ENCODE results near the gene C19orf38. TPM values are rescaled to one million over a fixed set of nuclear protein-coding genes. Genes with fewer than 3 reads are reported as not detected.

Gene C19orf38
- total and polyA plus RNA-seq, 9 of the 15 experiments (the other 6 are each of a cell fraction or from before 2014, with no cell fraction given): 0.14 to 0.18 TPM; not detected in 7

- TF ChIP-seq RBM15 (IDR thresholded peaks at IDR 0.05; ENCODE audit: insufficient read depth, low read length) (no peak), ZNF274 (IDR thresholded peaks at IDR 0.05; ENCODE audit: borderline replicate concordance, low read depth, low read length) (no peak), THRAP3 (IDR thresholded peaks at IDR 0.05; ENCODE audit: borderline replicate concordance) (no peak), SMARCA5 (IDR thresholded peaks at IDR 0.05) (no peak), OTX1 (CRISPR knock-in tag; IDR thresholded peaks at IDR 0.05) (no peak), BCL6 (CRISPR knock-in tag; IDR thresholded peaks at IDR 0.05) (no peak), CTCFL (IDR thresholded peaks at IDR 0.05; ENCODE audit: borderline replicate concordance, insufficient read depth, low read depth, low read length, poor library complexity, severe bottlenecking) (peak; percentile 23), NCOA6 (IDR thresholded peaks at IDR 0.05) (no peak), FIP1L1 (IDR thresholded peaks at IDR 0.05; ENCODE audit: low read depth, low read length, poor library complexity, severe bottlenecking) (no peak)
Measured at GRCh38 chr19:10828981-10829821, 19.0 kb upstream of the C19orf38 start (continued).

Data from K562 (cell line).